Measurements from ENCODE around the gene TFF2.

DNA sequence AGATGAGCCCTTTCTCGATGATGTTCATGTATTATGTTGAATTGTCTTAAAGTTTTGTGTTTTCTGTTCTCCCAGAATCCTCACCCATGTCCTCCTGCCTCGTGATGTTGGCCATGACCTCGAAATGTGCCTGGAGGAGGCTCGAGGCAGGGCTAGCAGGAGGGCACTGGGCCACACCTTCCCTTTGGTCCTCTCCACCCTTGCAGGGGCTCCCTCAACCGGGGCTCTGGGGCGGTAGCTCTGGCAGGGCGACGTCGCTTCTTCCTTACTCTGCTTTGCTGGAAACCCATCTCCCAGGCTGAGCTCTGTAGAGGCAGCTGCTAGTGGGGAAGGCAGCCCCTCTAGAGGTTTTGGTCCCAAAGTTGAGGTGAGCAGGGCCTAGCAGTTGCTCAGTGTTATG, 49.8 kb downstream of the TFF2 start:
- TF ChIP-seq, protein P1, sequence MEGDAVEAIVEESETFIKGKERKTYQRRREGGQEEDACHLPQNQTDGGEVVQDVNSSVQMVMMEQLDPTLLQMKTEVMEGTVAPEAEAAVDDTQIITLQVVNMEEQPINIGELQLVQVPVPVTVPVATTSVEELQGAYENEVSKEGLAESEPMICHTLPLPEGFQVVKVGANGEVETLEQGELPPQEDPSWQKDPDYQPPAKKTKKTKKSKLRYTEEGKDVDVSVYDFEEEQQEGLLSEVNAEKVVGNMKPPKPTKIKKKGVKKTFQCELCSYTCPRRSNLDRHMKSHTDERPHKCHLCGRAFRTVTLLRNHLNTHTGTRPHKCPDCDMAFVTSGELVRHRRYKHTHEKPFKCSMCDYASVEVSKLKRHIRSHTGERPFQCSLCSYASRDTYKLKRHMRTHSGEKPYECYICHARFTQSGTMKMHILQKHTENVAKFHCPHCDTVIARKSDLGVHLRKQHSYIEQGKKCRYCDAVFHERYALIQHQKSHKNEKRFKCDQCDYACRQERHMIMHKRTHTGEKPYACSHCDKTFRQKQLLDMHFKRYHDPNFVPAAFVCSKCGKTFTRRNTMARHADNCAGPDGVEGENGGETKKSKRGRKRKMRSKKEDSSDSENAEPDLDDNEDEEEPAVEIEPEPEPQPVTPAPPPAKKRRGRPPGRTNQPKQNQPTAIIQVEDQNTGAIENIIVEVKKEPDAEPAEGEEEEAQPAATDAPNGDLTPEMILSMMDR (IDR thresholded peaks at IDR 0.05 in 8 of 11, conservative IDR thresholded peaks at IDR 0.05 in 3 of 11), result no peak
- no peak for TF ChIP-seq POLR2AphosphoS5 (IDR thresholded peaks at IDR 0.05)

All from spleen (tissue), 7 donors.